Midbrain (tissue), 1 donor: Measurements from ENCODE around the gene JAKMIP2.
A peak's percentile ranks its signal among the peaks of the same experiment; 100 is the strongest.
"Not testable (repeated sequence)": the region's sequence is repeated elsewhere in the genome, so short reads cannot be mapped to it uniquely, and the experiment has no call there.

Experiments
- DNase-seq: peaks from one replicate; lab custom pipeline; 2025; lab: John Stamatoyannopoulos, UW

The JAKMIP2 gene

DNA sequence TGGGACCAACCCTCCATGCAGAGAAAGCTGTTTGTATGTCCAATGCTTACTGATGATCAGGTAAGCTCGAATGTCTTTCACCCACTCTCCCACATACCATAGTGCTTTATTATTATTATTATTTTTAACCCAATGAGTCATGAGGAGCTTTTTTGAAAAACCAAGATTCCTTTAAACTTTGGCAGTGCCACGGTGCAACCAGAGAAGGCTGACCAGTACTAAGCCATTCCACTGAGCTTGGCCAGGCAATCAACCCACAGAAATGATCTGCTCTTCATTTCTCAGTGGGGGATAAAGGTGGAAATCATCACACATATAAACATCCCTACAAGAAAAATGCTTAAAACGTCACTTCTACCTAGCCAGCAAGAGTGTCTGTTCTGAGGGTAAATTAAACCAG lies 35.5 kb downstream of the JAKMIP2 start:
- DNase-seq: no peak

DNA sequence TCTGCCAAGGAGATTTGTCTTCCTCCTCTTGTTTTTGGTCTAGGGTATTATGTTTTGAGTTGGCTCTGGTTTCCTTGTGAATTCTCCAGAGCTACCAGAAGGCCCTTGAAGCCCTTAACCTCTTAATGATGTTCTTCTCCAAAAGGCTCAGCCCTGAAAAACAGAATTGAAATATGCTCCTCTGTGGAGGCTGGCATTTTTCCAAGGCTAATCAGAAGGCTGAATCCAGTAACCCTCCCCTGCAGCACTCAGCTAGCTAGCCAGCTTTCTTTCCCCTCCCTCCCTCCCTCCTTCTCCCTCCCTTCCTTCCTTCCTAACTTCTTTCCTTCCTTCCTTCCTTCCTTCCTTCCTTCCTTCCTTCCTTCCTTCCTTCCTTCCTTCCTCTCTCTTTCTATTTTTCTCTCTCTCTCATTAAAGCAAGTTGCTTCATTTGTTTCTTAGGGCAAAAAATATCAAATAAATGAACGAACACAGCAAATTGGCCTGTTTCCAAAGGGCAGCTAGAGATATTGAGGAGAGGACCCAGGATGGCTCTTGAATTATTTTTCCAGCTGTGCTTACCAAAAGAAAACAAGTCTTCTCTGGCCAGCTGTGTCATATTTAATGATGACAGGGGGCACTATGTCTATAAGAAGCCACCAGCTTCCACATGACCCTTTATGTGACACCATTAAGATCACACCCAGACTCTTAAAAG lies 38.7 kb downstream of the JAKMIP2 start:
- peak; percentile 15 for DNase-seq

DNA sequence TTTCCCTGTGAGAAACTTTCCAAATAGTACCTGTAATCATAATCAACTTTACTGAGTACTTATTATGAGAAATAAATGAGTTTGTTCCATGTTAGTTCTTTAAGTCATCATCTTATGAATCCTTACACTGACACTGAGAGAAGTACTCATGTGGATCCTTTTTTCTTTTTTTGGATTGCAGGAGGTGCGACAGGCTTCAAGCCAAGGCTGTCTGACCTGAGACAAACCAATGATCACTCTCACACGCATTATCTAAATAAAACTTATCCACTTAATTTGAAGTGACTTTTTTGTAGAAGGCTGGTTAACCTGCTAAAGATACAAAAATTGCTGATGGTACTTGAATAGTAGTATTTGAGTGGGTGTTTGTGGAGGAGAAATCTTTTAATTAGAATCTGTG lies 39.5 kb downstream of the JAKMIP2 start:
- DNase-seq: no peak

DNA sequence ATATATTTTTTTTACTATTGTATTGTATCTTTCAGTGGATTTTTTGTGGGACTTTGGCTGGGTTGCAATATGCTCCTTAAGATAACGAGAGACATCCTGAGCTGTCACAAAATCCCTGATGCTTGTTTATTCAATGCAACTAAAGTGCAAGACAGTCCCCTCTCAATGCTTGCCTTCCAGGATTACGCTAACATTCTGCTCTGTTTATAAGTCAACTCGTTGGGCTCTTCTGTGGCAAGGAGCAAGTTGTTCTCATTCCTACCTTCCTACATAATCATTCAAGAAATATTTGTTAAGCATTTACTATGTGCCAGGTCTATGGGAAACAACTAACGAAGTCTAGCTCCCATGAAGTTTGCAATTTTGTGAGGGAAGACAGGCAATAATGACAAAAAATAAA lies 40.4 kb downstream of the JAKMIP2 start:
- DNase-seq: no peak

DNA sequence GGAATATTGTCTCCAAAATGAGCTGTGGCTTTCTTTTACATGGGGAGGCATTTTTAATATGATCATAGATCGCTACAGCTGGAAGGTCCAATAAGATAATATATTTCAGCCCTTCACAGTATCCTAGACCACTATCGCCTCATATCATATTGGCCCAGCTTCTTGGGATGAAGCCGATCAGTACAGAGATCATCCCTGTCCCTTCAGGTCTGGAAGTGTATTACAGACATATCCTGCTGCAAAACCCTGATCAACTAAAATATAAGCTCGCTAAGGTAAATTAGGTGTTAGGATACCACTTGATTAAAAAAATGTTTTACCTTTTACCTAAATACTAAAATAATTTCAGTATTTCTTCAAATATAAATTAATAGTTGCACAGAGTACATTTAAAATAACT lies 41.7 kb downstream of the JAKMIP2 start:
- DNase-seq: no peak

DNA sequence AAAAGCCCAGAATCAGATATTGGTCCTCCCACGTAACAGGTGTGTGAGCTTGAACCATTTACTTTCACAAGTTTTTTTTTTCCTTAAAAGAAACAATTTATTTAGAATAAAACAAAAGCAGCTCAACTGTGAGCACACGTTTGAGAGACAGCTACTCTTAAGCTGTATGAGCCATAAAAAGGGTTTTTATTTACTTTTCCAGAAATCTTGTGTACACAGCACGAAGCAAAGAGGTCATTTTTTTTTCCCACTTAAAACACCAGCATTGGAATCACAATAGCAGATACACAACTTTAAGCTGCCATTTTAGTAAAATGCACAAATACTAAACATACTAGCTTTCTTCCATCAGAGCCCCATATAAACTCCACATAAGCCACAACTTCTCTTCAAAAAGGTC lies 44.6 kb downstream of the JAKMIP2 start:
- DNase-seq: no peak

DNA sequence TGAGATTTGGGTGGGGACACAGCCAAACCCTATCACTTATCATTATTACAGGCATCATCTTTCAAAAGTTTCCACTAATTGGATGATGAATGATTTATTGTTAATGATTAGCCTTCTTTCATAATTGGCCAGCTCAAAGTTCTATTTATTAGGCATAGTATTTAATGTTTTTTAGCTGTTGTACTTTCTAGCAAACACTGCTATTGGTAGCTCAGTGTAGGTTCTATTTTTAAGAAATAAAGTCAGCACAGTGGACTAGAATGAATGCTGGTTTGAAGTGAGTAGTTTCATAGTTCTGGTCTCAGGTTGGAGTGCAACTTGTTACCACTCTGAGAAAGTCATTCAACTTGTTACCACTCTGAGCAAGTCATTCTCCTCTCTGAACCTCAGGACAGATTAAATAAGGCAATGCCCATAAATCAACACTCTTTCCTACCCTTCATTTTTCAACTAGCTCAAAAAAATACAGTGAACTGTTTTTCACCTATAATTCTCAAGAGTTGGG lies 46.9 kb downstream of the JAKMIP2 start:
- no peak for DNase-seq

DNA sequence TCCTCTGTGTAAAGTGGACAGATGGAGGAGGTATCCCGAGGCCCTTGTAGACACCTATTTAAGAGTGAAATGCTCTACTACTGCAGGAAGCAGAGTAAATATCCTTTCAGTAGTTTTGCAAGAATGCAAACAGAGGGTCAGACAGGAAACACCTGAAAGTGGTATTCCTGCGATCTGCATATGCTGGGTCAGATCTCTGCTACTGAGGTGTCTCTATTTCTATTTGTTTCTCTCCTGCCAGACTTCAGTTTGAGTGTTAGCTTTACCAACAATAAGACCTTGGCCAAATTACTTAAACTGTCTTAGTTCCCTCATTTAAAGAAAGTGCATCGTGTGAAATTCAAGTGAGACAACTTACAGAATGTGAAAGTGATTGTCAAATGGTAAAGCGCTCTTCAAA lies 47.6 kb downstream of the JAKMIP2 start:
- DNase-seq: no peak

DNA sequence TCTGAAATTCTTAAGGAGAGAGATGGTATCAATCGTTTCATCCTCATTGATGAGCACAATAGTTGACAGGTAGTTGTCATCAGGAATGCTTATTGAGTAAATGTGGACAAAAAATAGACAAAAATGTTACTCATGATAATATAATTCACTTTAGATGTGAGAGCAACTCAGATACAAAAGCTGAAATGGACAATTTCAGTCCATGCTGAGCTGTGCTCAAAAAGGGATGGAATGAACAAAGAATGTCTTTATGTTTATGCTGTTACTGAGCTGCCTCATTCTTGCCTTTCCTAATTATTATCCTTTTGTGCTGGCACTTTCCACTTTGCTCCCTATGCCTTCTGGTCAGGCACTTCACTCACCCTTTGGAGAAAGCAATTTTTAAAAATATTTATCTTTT lies 49.5 kb downstream of the JAKMIP2 start:
- peak; percentile 51 for DNase-seq

DNA sequence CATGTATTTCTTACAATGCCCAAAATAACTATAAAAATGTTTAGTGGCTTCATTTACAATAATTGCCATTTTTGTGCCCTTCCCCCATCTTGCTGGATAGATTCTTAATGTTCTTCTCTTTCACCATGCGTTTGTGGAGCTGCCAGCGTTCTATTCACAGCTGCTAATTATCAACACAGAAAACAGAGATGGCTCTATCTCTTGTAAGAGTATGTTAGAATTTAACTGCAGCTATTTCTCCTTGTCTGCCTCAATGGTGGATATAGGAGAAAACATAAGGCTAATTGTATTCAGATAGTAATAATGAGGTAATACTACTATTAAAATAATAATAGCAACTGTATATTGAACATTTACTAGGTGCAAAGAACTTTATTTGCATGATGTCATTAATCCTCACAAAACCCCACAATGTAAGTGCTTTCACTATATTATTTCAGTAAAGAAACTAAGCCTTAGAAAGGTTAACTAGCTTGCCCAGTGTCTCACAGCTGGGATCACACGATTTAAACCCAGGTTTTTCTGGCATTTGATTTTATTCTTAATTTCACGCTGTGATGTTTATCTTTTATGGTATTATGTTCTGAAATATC lies 50.1 kb downstream of the JAKMIP2 start:
- DNase-seq: peak; percentile 58

DNA sequence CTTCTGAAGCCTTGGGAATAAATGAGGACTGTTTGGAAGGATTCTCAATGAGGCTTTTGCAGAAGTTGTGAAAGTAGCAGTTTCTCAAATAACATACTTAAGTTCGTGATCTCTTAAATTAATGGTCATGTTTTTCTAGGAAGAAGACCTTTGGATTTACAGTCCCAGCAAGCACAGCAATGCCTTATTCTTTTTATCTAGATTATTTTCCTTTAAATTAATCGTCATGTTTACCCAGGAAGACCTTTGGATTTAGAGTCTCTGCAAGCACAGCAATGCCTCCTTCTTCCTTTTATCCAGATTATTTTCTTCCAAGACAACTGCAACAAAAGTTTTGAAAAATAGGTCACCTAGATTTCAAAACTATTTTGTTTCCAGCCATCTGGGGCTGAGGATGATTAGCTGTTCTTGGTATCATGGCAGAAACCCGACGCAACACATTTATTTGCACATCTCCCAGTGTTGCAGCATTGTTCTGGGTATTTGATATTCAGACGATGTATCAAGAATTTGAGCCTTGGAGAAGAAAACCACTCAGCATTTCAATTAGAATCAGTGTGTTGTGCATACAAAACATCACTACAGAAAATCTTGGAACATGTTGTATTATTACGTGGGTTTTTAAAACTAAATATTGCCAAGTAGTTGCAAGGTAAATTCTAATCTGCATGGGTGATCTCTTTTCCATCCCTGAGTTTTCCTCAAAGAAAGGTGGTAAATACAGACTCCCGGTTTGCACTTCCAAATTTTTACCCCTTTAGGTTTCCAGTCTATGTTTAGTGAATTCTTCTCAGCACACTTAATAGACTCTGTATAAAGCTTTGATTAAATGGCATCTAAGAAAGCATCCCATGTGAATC lies 50.9 kb downstream of the JAKMIP2 start:
- DNase-seq: peak; percentile 68

DNA sequence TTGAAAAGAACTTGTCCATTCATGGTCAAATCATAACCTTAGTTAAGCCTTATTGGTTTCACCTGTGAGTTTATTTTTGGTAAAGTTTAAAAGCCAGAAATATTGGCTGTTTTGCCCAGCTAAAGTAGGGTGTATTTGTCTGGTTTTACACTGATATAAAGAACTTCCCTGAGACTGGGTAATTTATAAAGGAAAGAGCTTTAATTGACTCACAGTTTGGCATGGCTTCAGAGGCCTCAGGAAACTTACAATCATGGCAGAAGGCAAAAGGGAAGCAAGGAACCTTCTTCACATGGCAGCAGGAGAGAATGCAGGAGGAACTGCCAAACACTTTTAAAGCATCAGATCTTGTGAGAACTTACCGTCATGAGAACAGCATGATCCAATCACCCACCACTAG lies 55.3 kb downstream of the JAKMIP2 start:
- no peak for DNase-seq

DNA sequence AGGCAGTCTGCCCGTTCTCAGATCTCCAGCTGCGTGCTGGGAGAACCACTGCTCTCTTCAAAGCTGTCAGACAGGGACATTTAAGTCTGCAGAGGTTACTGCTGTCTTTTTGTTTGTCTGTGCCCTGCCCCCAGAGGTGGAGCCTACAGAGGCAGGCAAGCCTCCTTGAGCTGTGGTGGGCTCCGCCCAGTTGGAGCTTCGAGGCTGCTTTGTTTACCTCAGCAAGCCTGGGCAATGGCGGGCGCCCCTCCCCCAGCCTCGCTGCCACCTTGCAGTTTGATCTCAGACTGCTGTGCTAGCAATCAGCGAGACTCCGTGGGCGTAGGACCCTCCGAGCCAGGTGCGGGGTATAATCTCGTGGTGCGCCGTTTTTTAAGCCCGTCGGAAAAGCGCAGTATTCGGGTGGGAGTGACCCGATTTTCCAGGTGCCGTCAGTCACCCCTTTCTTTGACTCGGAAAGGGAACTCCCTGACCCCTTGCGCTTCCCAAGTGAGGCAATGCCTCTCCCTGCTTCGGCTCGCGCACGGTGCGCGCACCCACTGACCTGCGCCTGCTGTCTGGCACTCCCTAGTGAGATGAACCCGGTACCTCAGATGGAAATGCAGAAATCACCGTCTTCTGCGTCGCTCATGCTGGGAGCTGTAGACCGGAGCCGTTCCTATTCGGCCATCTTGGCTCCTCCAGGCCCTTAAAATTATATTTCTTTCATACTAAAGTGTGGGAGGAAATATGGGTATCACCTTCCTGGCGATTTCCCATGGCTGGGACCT lies 61.2 kb downstream of the JAKMIP2 start:
- DNase-seq: not testable (repeated sequence)

DNA sequence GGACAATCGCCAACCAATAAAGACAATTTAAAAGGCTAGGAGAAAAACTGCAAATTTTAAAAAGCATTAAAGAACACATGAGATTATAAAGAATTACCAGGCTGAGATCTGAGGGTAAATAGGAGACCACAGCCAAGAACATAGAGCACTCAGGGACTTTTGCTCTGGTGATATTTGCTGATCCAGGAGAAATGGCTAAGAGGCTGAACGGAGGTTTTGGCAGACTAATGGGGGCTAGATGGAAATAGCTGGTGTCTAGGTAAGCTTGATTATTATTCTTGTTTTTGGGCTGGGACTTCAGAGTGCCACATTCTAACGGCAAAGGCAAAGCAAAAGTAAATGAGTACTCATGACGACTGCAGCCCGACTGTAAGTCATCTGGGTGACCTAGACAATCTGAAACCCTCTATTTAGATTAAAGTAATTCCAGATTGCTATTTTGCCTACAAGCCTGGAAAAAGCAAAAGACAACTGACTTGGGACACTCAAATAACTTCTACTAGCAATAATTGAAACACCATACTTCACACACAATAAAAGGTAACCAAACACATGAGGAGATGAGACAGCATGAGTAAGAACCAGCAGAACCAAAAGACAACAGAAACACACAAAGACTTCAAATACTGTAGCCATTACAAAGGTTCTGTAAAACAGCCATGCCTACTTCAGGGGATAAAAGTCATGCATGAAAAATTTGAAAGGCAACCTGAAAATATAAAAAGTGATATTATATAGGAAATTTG lies 68.8 kb downstream of the JAKMIP2 start:
- no peak for DNase-seq

DNA sequence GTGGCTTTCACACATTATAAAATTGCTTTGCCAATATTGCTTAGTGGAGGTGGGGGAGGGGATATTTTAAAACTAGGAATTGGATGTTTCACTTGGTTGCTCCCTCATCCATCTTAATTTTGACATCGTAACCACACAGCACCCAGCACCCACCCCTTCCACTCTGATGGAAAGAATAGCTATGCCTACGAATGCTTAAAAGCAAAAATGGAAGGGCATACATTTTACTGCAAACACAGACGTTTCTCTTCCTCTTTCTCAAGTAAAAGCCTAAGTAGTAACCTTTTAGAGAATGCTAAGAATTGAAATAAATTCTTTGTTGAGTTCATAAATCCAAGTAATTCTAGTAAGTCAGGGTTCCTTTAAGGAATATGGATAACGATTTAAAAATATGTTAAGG lies 69.9 kb downstream of the JAKMIP2 start:
- no peak for DNase-seq

DNA sequence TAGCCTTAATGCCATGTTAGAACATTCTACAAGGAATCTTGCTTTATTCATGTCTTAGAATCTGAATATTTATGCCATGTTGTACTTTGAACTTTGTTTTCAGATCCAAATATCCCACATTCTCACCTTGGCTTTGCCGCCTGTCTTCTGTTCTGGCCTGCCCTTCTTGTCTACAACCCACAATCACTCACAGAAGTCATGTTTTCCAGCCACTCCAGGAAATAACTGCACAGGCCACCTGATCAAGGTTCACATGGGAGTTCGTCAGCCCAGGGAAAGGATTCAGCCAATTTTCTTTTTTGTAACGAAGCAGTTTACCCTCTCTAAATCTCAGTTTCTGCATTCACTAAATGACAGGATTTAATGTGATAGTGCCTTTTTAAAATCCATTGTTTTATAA lies 70.5 kb downstream of the JAKMIP2 start:
- no peak for DNase-seq

DNA sequence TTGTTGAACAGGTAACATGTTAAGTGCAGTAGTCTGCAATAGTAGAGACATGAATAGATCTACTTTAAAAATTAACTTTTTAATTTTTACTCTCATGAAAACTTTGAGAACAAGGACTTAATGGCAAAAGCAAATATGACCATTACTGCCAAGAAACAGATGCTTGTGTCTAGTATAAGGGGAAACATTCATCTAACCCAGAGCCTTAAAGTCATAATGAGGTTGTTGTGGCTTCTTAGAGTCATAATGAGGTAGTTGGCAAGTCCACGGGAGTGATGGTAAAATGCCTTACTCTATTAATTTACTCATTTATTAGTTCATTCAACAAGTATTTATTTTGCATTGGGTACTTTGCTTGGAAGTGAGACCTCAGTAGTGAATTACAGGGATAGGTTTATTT lies 71.5 kb downstream of the JAKMIP2 start:
- no peak for DNase-seq

DNA sequence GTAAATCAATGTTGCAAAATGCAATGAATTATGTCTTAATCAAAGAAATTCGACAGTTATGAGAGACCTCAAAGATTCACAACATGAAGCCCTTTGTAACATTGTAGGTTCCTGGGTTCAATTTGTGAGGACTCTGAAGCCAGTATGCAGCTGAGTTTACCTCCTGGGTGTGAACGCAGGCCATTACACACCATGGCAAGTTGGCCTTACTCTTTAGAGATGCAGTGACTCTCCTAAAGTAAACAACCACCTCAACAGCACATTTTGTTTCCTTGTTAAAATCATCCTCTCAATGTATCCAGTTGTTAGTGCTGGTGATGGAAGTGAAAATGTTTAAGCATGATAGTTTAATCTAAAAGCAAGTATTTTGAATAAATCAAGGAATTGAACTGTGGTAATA lies 73.8 kb downstream of the JAKMIP2 start:
- DNase-seq: no peak

DNA sequence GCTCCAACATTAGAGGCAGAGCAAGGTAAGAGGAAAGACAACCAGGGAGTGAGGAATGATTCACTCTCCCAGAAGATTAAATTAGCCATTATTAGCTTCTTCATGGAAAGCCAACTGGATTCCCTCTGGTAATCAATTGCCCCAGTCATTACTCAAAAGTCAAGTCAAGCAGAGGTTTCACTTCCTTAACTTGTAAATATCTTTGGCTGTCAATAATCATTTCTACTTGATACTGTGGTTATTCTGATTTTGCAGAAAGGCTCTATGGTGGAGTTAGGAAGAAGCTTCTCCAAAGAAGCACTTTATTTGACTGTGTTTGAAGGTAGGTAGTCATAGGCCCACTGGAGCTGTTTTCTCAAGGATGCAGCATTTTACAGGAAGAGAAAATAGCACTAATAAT lies 78.0 kb downstream of the JAKMIP2 start:
- no peak for DNase-seq

DNA sequence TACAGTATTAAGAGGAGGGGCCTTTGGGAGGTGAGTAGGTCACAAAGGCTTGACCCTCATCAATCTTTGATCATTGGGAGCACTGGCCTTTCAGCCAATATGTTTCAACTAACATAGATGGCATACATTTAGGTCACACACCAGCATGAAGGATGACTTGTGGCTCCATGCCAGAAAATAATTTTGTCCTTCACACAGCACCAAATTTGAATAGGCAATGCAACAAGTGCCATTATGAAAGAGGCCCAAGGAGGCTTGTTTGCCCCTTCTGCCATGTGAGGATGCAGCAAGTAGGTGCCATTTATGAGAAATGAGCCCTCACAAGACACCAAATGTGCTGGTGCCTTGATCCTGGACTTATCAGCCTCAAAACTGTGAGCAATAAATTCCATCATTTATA lies 81.1 kb downstream of the JAKMIP2 start:
- DNase-seq: no peak

DNA sequence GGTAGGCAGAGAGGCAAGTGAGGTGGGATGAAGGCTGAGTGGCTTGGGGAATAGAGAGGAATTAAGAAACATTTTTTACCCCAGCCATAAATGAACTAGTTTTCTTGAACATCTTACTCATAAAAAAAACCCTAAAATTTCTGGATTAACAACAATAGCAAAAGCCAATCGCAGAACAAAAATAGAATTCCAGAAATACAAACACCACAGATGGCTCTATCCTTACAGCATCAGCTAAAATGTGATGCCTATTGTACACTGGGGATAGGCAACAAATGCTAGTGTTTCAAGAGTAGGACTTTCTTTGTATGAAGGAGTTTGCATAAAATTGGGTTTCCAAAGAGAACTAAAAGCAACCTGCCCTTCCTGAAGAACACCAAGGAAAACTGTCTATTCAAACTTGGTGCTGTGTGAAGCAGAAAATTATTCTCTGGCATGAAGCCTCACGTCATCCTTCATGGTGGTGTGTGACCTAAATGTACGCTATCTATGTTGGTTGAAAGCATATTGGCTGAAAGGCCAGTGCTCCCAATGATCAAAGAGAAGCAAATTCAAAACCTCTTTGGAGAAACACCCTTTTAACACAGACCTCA lies 82.9 kb downstream of the JAKMIP2 start:
- DNase-seq: no peak
